ENCODE results near the gene IPMK. TPM values are rescaled to one million over a fixed set of nuclear protein-coding genes. Genes with fewer than 3 reads are reported as not detected.

IPMK gene
- total and polyA plus RNA-seq, 2 donors (not counting 3 experiments of a cell fraction or from before 2014, with no cell fraction given) = 1.4 to 8.1 TPM

GRCh38 chr10:58180666-58181065 lies 87.0 kb downstream of the IPMK start:
- H3K9ac ChIP-seq (replicated peaks; ENCODE audit: extremely low read depth, insufficient read depth, low read length) = no peak overlapping the region
- intact Hi-C loops (cut with micrococcal nuclease) (no loop called here), dilution Hi-C loops (cut with MboI; ENCODE audit: extremely low pct_ligation_motif_present, low sequenced_read_pairs) (no loop called here)
- H3K4me2 ChIP-seq (ENCODE audit: insufficient read depth, low read length) = no peak overlapping the region
- no peak overlapping the region for H3K27ac ChIP-seq (ENCODE audit: insufficient read depth, low read depth, low read length)
- no peak for DNase-seq (ENCODE audit: low read depth, low spot score)
- H3K4me3 ChIP-seq (replicated peaks in 1 of 3; ENCODE audit: insufficient read depth in 1 of 3, low read depth in 1 of 3, low read length in 3 of 3) = no peak overlapping the region
- ChIA-PET POLR2A (no interaction called here), CTCF (interaction anchor here (6.1 kb wide), 1 partner anchor 111 kb away, joined by 281 read pairs; no protein-coding TSS in a partner anchor)
- no peak for FAIRE-seq
- H3K27me3 ChIP-seq (ENCODE audit: control insufficient read depth in 2 of 2, insufficient read depth in 2 of 2, low read length in 2 of 2) = no peaks in the 10 kb centered on the region
- BruUV-seq (replicated peaks) = no TSS peak
- H3K4me1 ChIP-seq (ENCODE audit: control insufficient read depth, extremely low read depth, insufficient read depth, low read length) = no peaks in the 10 kb centered on the region
- H4K20me1 ChIP-seq (replicated peaks; ENCODE audit: control insufficient read depth, extremely low read depth, insufficient read depth, low read length) = no peaks in the 10 kb centered on the region
- H3K9me3 ChIP-seq (replicated peaks; ENCODE audit: control insufficient read depth, insufficient read depth, low read length) = no peaks in the 10 kb centered on the region
- TF ChIP-seq POLR2AphosphoS5 (IDR thresholded peaks at IDR 0.05; ENCODE audit: insufficient read depth, low read depth, low read length) = no peak
- TF ChIP-seq GATA2 (IDR thresholded peaks at IDR 0.05; ENCODE audit: insufficient read depth, insufficient read length, low read depth, low read length) = no peak
- no peak for TF ChIP-seq CTCF (IDR thresholded peaks at IDR 0.05; ENCODE audit: extremely low read depth in 1 of 2, insufficient read depth in 1 of 2, low read depth in 1 of 2, low read length in 2 of 2)
- TF ChIP-seq JUN (IDR thresholded peaks at IDR 0.05; ENCODE audit: borderline replicate concordance, insufficient read depth, insufficient read length, low read depth) = no peak
- TF ChIP-seq FOS (IDR thresholded peaks at IDR 0.05; ENCODE audit: borderline replicate concordance, insufficient read depth, low read length) = no peak
- TF ChIP-seq POLR2A (IDR thresholded peaks at IDR 0.05; ENCODE audit: low read depth, low read length) = no peak
- no peak for TF ChIP-seq MYC (IDR thresholded peaks at IDR 0.05; ENCODE audit: low read depth, low read length)
- no peak for TF ChIP-seq EZH2 (IDR thresholded peaks at IDR 0.05; ENCODE audit: borderline replicate concordance, low read depth, low read length, severe bottlenecking)
- TF ChIP-seq MAX (IDR thresholded peaks at IDR 0.05; ENCODE audit: insufficient read depth, insufficient read length) = no peak
- no peak overlapping the region for H2AFZ ChIP-seq (ENCODE audit: low read depth, low read length)
- no peaks in the 10 kb centered on the region for H3K36me3 ChIP-seq (ENCODE audit: control insufficient read depth in 2 of 2, extremely low read depth in 1 of 2, insufficient read depth in 2 of 2, low read length in 2 of 2)
- no peaks in the 10 kb centered on the region for H3K9me1 ChIP-seq (replicated peaks; ENCODE audit: control insufficient read depth, extremely low read depth, insufficient read depth, low read length)
- no peaks in the 10 kb centered on the region for H3K79me2 ChIP-seq (ENCODE audit: control insufficient read depth, insufficient read depth, low read length)

Measured in endothelial cell of umbilical vein (primary cell).